Measurements from ENCODE around the gene PWWP2B. TPM values are rescaled to one million over a fixed set of nuclear protein-coding genes. Genes with fewer than 3 reads are reported as not detected.
A peak's percentile ranks its signal among the peaks of the same experiment; 100 is the strongest.

PWWP2B gene
- total and polyA plus RNA-seq, 2 of the 13 experiments (the other 11 are each of a cell fraction or from before 2014, with no cell fraction given), result 2.3 to 4.7 TPM

DNA sequence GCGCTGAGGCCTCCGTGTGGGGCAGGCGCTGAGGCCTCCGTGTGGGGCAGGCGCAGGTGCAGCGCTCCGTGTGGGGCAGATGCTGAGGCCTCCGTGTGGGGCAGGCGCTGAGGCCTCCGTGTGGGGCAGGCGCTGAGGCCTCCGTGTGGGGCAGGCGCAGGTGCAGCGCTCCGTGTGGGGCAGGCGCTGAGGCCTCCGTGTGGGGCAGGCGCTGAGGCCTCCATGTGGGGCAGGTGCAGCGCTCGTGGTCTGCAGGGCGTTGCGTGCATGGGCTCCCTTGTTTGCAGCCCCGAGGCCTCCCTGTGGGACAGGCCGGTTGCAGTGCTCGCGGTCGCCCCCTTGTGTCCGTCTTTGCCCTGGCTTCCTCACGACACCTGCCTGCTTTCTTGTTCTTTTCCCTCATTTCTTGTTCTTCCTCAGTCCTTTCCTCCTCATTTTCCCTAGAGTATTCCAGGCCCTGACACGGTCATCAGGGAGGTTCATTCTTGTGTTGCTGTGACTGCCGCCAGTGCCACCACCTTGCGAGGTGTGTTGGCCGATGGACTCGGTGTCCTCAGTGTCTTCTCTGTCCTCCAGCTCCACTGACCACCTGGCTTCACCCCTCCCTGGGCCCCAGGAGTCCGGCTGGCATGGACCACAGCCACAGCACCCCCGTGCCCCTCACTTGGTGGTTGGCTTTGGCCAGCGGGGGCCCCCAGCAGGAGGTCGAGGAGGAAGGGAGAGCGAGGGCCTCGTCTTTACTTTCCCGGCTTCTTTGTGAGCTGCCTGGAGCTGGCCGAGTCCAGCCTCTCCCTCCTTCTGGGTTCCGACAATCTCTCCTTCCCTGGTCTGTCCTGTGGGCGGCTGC, 44.3 kb upstream of the PWWP2B start (continued):
- TF ChIP-seq, protein P1, sequence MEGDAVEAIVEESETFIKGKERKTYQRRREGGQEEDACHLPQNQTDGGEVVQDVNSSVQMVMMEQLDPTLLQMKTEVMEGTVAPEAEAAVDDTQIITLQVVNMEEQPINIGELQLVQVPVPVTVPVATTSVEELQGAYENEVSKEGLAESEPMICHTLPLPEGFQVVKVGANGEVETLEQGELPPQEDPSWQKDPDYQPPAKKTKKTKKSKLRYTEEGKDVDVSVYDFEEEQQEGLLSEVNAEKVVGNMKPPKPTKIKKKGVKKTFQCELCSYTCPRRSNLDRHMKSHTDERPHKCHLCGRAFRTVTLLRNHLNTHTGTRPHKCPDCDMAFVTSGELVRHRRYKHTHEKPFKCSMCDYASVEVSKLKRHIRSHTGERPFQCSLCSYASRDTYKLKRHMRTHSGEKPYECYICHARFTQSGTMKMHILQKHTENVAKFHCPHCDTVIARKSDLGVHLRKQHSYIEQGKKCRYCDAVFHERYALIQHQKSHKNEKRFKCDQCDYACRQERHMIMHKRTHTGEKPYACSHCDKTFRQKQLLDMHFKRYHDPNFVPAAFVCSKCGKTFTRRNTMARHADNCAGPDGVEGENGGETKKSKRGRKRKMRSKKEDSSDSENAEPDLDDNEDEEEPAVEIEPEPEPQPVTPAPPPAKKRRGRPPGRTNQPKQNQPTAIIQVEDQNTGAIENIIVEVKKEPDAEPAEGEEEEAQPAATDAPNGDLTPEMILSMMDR (CRISPR knock-in tag; IDR thresholded peaks at IDR 0.05), result peak; percentile 90
- TF ChIP-seq ZFY (CRISPR knock-in tag; IDR thresholded peaks at IDR 0.05) (peak; percentile 44; the same call in 1 of the 2 replicates), CCDC6 (CRISPR knock-in tag; IDR thresholded peaks at IDR 0.05) (0 out of 2 replicates have a peak, but pooled peaks have one; percentile 22), GABPB1 (CRISPR knock-in tag; IDR thresholded peaks at IDR 0.05) (peak; percentile 36; the same call in 1 of the 2 replicates), SMC3 (IDR thresholded peaks at IDR 0.05; ENCODE audit: low read length) (peak; percentile 75), AHR (CRISPR knock-in tag; IDR thresholded peaks at IDR 0.05) (0 out of 2 replicates have a peak, but pooled peaks have one; percentile 42)
- TF ChIP-seq, protein P2, sequence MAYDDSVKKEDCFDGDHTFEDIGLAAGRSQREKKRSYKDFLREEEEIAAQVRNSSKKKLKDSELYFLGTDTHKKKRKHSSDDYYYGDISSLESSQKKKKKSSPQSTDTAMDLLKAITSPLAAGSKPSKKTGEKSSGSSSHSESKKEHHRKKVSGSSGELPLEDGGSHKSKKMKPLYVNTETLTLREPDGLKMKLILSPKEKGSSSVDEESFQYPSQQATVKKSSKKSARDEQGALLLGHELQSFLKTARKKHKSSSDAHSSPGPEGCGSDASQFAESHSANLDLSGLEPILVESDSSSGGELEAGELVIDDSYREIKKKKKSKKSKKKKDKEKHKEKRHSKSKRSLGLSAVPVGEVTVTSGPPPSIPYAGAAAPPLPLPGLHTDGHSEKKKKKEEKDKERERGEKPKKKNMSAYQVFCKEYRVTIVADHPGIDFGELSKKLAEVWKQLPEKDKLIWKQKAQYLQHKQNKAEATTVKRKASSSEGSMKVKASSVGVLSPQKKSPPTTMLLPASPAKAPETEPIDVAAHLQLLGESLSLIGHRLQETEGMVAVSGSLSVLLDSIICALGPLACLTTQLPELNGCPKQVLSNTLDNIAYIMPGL (CRISPR knock-in tag; IDR thresholded peaks at IDR 0.05; ENCODE audit: borderline replicate concordance in 1 of 2, low read depth in 1 of 2), result 0 out of 4 replicates have a peak, but pooled peaks of 1 of the 2 experiments have one; percentile 46
